GM21390 (cell line): ENCODE results near the gene CDH8.

Source experiments
- ATAC-seq: cut with Tn5 transposase; IDR thresholded peaks from one replicate; pipeline ENCODE4 v1.9.1; 2021; ENCODE audit not compliant: unreplicated experiment

CDH8 gene

DNA sequence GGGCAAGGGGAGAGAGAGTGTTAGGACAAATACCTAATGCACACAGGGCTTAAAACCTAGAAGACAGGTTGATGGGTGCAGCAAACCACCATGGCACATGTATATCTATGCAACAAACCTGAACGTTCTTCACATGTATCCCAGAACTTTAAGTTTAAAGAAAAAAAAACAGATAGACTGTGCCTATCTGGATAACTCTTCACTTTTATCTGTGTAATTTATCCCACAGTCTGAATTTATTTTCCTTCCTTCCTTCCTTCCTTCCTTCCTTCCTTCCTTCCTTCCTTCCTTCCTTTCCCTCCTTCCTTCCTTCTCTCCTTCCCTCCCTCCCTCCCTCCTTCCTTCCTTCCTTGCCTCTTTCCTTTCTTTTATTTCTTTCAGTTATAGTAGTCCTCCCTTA is 370.7 kb downstream of the CDH8 start:
- no peak for ATAC-seq

GRCh38 chr16:61659936-61660335 is 376.3 kb downstream of the CDH8 start:
- no peak for ATAC-seq

- no peak for ATAC-seq
Measured at GRCh38 chr16:61654962-61655361, 381.3 kb downstream of the CDH8 start.

DNA sequence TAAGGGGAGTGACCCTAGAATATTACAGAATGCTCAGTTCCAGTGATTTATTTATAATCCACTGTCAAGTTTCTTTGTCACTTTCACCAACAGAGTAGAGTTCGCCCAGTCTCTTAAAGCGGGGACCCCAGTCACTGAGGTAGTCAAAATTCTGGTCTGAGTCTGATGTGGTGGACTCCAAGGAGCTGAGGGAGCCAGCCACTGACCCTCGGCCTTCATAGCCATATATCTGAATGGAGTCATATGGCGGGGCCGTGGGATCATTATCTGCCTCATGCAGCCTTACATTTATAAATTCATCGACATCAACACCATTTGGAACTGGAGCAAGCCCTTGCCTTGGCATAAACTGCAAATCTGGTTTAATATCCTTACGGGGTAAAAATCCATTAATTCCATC is 382.7 kb downstream of the CDH8 start:
- no peak for ATAC-seq

- no peak for ATAC-seq
Measured at GRCh38 chr16:61645561-61645960, 390.7 kb downstream of the CDH8 start.

DNA sequence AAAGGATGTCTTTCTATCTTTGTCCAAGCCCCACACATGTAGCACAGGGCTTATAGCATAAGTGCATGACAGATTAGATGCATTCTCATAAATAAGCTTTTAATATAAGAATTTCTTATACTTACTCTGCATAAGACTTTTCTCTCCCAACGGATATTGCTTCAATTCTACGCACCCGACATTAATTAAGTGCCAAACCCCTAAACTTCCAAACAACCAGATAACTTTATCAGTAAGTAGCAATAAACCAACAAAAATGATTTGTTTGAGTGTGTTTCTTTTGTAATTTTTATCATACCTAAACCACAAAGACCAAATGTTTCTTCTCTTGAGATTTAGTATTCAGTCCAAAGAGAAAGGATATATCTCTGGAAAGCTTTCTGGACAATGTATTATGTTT is 391.5 kb downstream of the CDH8 start:
- ATAC-seq, result no peak

DNA sequence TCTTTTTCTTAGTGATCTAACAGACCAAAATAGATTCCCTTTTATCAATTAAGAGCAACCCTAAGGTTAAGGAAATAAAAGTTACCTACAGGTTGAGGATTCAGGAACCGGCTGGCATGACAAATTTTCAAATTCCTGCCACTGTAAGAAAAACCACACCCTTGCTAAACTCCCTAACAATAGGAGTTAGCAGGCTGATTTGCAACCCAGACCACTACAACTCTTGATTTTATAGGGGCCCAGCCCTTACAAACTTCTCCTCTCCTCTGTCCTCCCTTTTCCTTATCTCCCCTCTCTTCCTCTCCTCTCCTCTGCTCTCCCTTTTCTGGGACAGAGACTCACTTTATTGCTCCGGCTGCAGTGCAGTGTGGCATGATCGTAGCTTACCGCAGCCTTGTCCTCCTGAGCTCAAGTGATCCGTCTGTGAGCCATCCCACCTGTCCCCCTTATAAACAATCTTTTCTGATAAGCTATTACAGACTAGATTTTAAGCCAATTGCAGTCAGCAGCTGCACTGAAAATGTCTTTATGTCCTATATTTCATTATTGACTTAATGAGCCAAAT is 418.9 kb downstream of the CDH8 start:
- ATAC-seq, result no peak

DNA sequence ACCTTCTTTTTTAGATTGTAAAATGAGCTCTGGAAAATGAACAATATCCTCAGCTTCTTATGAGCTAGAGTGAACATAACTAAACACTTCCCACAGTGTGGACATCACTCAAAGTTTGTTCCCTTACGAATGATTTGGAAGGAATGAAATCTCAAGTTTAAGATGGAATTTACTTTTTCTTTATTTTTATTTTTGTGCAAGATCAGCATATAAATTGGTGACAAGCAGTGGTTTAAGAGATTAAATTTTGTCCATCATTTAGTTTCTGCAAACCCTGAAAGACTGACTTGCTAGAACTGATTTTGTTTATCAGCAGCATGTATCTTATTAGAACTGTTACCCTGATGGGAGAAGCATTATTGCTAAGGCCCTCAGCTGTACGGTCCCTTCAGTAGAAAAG is 420.1 kb downstream of the CDH8 start:
- ATAC-seq, result no peak

GRCh38 chr16:61611847-61612491 is 424.3 kb downstream of the CDH8 start:
- ATAC-seq, result no peak

DNA sequence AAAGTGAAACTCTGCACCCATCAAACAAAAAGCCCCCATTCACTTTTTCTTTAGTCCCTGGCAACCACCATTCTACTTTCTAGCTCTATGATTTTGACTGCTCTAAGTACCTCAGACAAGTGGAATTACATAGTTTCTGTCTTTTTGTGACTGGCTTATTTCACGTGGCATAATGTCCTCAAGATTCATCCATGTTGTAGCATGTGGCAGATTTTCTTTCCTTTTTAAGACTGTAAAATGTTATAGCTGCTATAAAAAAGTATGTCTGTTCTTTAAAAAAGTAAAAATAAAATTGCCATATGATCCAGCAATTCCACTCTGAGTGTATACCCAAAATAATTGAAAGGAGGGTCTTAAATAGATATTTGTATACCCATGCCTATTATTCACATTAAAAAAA is 429.7 kb downstream of the CDH8 start:
- ATAC-seq, result no peak
